NCI-H1436 treated with DMSO at 0.1 percent for 48 hours (cell line): ENCODE measurements around the gene CNMD.
"Not testable (repeated sequence)": the region's sequence is repeated elsewhere in the genome, so short reads cannot be mapped to it uniquely, and the experiment has no call there.

Experiments used
- DNase-seq: peaks from one replicate; lab custom pipeline; 2025; lab: John Stamatoyannopoulos, UW

Gene CNMD

DNA sequence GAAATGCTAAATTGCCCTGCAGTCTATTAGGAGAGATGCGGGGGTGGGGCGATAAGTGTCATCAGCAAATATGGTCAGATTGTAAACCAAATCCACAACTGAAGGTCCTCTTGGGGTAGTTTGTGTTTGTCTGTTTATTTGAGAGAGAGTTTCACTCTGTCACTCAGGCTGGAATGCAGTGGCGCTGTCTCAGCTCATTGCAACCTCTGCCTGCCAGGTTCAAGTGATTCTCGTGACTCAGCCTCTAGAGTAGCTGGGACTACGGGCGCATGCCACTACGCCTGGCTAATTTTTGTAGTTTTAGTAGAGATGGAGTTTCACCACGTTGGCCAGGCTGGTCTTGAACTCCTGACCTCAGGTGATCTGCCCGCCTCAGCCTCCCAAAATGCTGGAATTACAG is 53.8 kb downstream of the CNMD start:
- DNase-seq: not testable (repeated sequence)

DNA sequence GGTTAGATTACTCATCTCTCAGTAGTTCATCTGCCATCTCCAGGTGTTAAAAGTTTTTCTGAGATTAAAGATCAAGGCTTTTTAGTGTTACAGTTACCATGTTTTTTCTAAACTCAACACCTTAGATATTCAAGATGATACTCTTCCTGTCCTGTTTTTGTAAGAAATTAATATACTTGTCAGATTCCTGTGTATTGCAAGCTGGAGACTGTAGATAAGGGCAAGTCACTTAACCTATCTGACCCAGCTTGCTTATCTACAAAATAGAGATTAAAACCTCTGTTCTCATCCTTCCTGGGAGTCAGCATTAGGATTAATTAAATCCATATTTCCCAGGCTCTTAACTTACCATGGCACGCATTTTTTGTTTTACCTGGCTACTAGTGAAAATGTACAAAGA is 61.8 kb downstream of the CNMD start:
- no peak for DNase-seq

DNA sequence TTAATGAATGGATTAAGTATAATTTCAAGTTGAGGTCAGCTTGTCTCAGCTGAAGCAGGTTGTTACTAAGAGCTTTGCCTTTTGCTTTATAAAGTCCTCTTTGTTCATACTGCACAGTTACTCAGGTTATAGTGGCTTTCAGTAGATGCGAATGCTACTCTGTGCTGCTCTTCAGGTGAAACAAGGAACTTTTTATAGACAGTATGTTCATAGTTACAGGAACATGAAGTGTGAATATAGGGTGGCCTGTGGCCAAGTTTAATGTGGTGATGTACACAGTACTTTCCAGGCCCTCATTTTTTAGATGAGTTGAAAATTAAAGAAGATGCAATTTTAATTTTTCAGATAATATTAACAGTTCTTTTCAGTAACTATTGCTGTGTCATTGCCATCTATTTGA is 66.2 kb downstream of the CNMD start:
- DNase-seq: no peak

DNA sequence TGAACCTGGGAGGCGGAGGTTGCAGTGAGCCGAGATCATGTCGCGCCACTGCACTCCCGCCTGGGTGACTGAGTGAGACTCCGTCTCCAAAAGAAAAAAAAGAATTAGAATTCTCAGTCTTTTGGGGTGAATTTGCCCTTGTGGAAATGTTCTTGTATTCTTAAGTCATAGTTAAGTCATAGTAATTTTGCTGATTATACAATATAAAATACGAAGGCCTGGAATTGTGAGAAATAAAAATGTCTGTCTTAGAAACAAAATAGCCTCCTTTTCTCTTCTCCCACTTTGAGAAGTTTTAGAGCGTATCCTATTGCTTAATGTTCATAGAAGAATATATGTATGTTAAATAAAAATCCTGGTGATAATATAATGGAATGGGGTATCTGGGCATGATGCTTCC is 68.9 kb downstream of the CNMD start:
- no peak for DNase-seq

DNA sequence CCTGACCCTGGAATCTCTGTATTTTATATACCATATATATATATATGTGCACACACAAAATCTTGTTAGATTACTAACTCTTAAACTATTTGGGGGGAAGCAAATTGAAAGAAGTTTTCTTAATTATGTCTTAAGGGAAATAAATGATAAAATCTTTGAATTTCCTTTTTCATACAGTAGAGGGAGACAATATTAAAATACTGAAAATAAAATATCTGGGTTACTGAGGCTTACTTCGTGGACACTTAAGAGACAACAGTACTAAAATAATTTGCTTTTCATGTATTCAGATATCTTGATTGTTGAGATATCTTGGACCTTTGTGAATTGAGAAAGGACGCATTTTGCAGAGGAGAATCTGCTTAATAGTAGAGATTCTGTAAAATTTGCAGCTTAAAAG is 69.9 kb downstream of the CNMD start:
- no peak for DNase-seq

DNA sequence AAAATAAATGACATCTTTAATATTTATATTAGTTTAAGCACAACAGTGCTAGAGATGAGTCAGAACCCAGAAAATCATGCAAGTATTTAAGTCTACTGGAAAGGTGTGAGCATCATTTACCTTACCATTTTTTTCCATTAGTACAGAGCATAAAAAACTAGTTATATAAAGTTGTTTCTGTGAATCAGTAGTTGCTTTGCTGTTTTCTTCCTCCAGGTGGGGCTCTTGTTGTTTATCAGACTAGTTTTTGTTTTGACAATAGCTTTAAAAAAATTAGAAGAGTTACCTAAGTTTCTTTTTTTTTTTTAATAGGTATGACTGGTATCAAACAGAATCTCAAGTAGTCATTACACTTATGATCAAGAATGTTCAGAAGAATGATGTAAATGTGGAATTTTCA is 74.3 kb downstream of the CNMD start:
- no peak for DNase-seq

DNA sequence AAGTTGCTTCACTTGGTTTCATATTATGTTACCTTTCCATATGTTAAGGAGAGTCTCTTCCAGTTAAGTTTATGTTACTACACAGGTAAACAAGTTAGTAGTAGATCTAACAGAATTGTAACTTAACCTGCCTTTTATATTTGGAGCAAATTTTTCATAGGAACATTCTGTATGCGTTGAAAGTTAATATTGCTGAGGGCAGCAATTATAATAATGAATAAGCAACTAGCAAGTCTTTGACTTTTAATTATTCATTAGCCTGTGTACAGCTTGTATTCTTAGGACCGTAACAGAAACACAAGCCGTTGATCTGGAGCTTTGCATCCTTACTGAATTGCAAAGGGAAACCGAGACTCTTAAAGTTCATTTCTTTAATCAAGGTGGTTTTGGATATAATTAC is 75.3 kb downstream of the CNMD start:
- DNase-seq: no peak

DNA sequence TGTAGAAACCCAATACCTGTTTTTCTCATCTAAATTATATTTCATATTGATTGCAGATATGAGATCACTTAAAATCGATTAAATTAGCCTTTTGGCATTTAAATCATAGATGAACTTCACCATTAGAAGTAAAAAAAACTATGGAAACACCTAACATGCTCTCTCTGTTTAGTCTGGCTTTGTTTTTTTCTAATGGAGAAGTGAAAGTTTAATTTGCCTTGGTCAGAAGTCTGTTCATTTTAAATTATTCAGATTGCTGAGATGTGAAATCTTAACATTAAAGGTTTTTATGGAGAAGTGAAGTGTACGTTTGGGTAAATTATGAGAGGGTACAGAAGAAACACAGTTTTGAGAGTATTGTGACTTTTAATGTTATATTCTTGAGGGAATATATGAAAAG is 80.3 kb downstream of the CNMD start:
- no peak for DNase-seq
